PFSK-1 (cell line): Measurements from ENCODE around the gene TSPAN16.

Source experiments
- POLR2AphosphoS5 ChIP-seq: IDR thresholded peaks from 2 replicates; pipeline ENCODE4 v1.6.1; 2012; ENCODE audit warnings: low read depth, mild to moderate bottlenecking, control low read depth, low read length, moderate library complexity
- REST ChIP-seq, 2 experiments: IDR thresholded peaks; 2 replicates each; pipeline versions ENCODE4 v1.6.1 to v1.8.0; 2011 to 2012; ENCODE audit warnings: low read depth in 2 of 2, low read length in 2 of 2, control low read depth in 1 of 2, inconsistent platforms in 1 of 2, mild to moderate bottlenecking in 1 of 2, moderate library complexity in 1 of 2; ENCODE audit not compliant: insufficient read depth in 1 of 2
- TAF1 ChIP-seq: IDR thresholded peaks from 2 replicates; pipeline ENCODE4 v1.6.1; 2012; ENCODE audit warnings: low read length, control low read depth, borderline replicate concordance; ENCODE audit not compliant: insufficient read depth

GRCh38 chr19:11291415-11291814 lies 4.5 kb upstream of the TSPAN16 start:
- TF ChIP-seq POLR2AphosphoS5 (no peak), REST (IDR thresholded peaks at IDR 0.05; ENCODE audit: insufficient read depth in 1 of 2, low read depth in 2 of 2, low read length in 2 of 2) (no peak), TAF1 (no peak)
